H1 (cell line): ENCODE data around the gene ARHGAP6. TPM values are rescaled to one million over a fixed set of nuclear protein-coding genes. Genes with fewer than 3 reads are reported as not detected.

Source experiments
- CTCF ChIA-PET: fragments of 300-600 bp; sonication (Branson Sonifier 250); formaldehyde crosslinking; loops from one replicate; lab custom pipeline; 2021; ENCODE audit not compliant: partially characterized antibody; lab: Charles Lee
- POLR2A ChIA-PET: fragments of 300-600 bp; sonication (Branson Sonifier 250); formaldehyde crosslinking; loops from one replicate; lab custom pipeline; 2021; ENCODE audit warnings: inconsistent platforms; ENCODE audit not compliant: partially characterized antibody; lab: Charles Lee
- DNase-seq, 2 experiments: peaks; one replicate each; pipeline versions ENCODE4 v3.0.0 to v3.0.0-alpha.2; 2010 to 2022; ENCODE audit warnings: low spot score in 2 of 2, low read depth in 1 of 2, mixed read lengths in 1 of 2
- FAIRE-seq: peaks from 2 replicates; lab custom pipeline; 2011; peaks lifted over from hg19 to GRCh38; lab: Jason Lieb, UNC
- H2AFZ ChIP-seq: 2 replicates; pipeline ENCODE4 v1.8.1; 2012; ENCODE audit warnings: low read length, inconsistent platforms
- H2AK5ac ChIP-seq: 2 replicates; pipeline ENCODE4 v1.6.1; 2013; ENCODE audit warnings: low read depth, low read length
- H2BK120ac ChIP-seq: replicated peaks from 2 replicates; pipeline ENCODE3; 2013; ENCODE audit warnings: low read depth, low read length, inconsistent platforms
- H2BK12ac ChIP-seq: 2 replicates; pipeline ENCODE4 v1.6.1; 2013; ENCODE audit warnings: low read depth, low read length
- H2BK15ac ChIP-seq: 2 replicates; pipeline ENCODE4 v1.6.1; 2013; ENCODE audit warnings: low read length
- H2BK20ac ChIP-seq: 2 replicates; pipeline ENCODE4 v1.6.1; 2013; ENCODE audit warnings: low read length
- H2BK5ac ChIP-seq: 2 replicates; pipeline ENCODE4 v1.6.1; 2013; ENCODE audit warnings: low read depth, low read length
- H3K14ac ChIP-seq: 2 replicates; pipeline ENCODE4 v1.6.1; 2013; ENCODE audit warnings: inconsistent platforms; ENCODE audit not compliant: insufficient read length
- H3K18ac ChIP-seq: 2 replicates; pipeline ENCODE4 v1.6.1; 2013; ENCODE audit warnings: low read length; ENCODE audit errors: extremely low read depth
- H3K23ac ChIP-seq: 2 replicates; pipeline ENCODE4 v1.6.1; 2013; ENCODE audit warnings: inconsistent platforms; ENCODE audit not compliant: insufficient read length
- H3K23me2 ChIP-seq: 2 replicates; pipeline ENCODE4 v1.6.1; 2013; ENCODE audit warnings: low read depth, low read length
- H3K27ac ChIP-seq: 2 replicates; pipeline ENCODE4 v1.6.1; 2011; ENCODE audit warnings: low read depth, low read length, inconsistent platforms
- H3K27me3 ChIP-seq, 4 experiments: replicated peaks in 1 of 4; 1 replicate in 1 of 4; 2 replicates in 3 of 4; pipeline versions ENCODE4 v1.6.1 to v1.8.1; 2011 to 2013; ENCODE audit warnings: low read length in 3 of 4, mild to moderate bottlenecking in 3 of 4, inconsistent platforms in 2 of 4, mixed read lengths in 2 of 4, moderate library complexity in 1 of 4; ENCODE audit not compliant: control insufficient read depth in 3 of 4, insufficient read depth in 3 of 4; ENCODE audit errors: extremely low read depth in 1 of 4
- H3K36me3 ChIP-seq, 4 experiments: 2 replicates each; pipeline versions ENCODE4 v1.6.1 to v1.8.1; 2011 to 2013; ENCODE audit warnings: mild to moderate bottlenecking in 4 of 4, low read length in 3 of 4, moderate library complexity in 2 of 4, control low read depth in 1 of 4, inconsistent platforms in 1 of 4; ENCODE audit not compliant: insufficient read depth in 4 of 4, control insufficient read depth in 2 of 4
- H3K4ac ChIP-seq: replicated peaks from 2 replicates; pipeline ENCODE3; 2013; ENCODE audit warnings: low read length, low read depth, mixed read lengths, inconsistent platforms; ENCODE audit not compliant: insufficient read length
- H3K4me1 ChIP-seq, 4 experiments: replicated peaks in 1 of 4; 1 replicate in 1 of 4; 2 replicates in 3 of 4; pipeline versions ENCODE4 v1.6.1 to v1.8.1; 2011 to 2013; ENCODE audit warnings: low read length in 3 of 4, inconsistent platforms in 2 of 4, mixed read lengths in 1 of 4; ENCODE audit not compliant: insufficient read depth in 4 of 4, control insufficient read depth in 3 of 4
- H3K4me2 ChIP-seq, 2 experiments: 2 replicates each; pipeline versions ENCODE4 v1.6.1 to v1.8.1; 2011 to 2013; ENCODE audit warnings: low read depth in 2 of 2, low read length in 2 of 2, control low read depth in 1 of 2, inconsistent platforms in 1 of 2, mild to moderate bottlenecking in 1 of 2; ENCODE audit not compliant: insufficient read depth in 1 of 2
- H3K4me3 ChIP-seq, 4 experiments: fragments of 200-600, 300-600 bp in 1 of 4; sonication (generic), shearing (Covaris generic), sonication (Bioruptor Twin) in 1 of 4; 2 replicates each; pipeline versions ENCODE4 v1.5.1 to v1.8.1; 2011 to 2016; ENCODE audit warnings: low read length in 4 of 4, low read depth in 3 of 4, control low read depth in 2 of 4, inconsistent platforms in 2 of 4, mild to moderate bottlenecking in 2 of 4, mixed read lengths in 1 of 4, moderate library complexity in 1 of 4; ENCODE audit not compliant: insufficient read depth in 2 of 4; ENCODE audit errors: extremely low read depth in 1 of 4
- H3K56ac ChIP-seq: replicated peaks from 2 replicates; pipeline ENCODE3; 2013; ENCODE audit warnings: low read depth, mild to moderate bottlenecking, mixed read lengths, low read length, inconsistent platforms; ENCODE audit not compliant: insufficient read length
- H3K79me1 ChIP-seq: 2 replicates; pipeline ENCODE4 v1.6.1; 2013; ENCODE audit warnings: low read depth, low read length, control low read depth
- H3K79me2 ChIP-seq, 2 experiments: 2 replicates each; pipeline versions ENCODE4 v1.6.1 to v1.8.1; 2012 to 2013; ENCODE audit warnings: low read length in 2 of 2, mild to moderate bottlenecking in 2 of 2, inconsistent platforms in 1 of 2; ENCODE audit not compliant: insufficient read depth in 2 of 2, control insufficient read depth in 1 of 2
- H3K9ac ChIP-seq, 4 experiments: replicated peaks in 1 of 4; 1 replicate in 1 of 4; 2 replicates in 3 of 4; pipeline versions ENCODE4 v1.6.1 to v1.8.1; 2011 to 2013; ENCODE audit warnings: low read depth in 3 of 4, low read length in 3 of 4, control low read depth in 2 of 4, mild to moderate bottlenecking in 2 of 4, moderate library complexity in 2 of 4, inconsistent platforms in 1 of 4; ENCODE audit errors: extremely low read depth in 1 of 4
- H3K9me3 ChIP-seq, 2 experiments: 2 replicates each; pipeline versions ENCODE4 v1.6.1 to v1.8.1; 2012 to 2013; ENCODE audit warnings: mild to moderate bottlenecking in 2 of 2, moderate library complexity in 2 of 2, control low read depth in 1 of 2, inconsistent platforms in 1 of 2, low read depth in 1 of 2, low read length in 1 of 2, mixed read lengths in 1 of 2; ENCODE audit not compliant: insufficient read depth in 2 of 2
- H4K20me1 ChIP-seq, 2 experiments: replicated peaks in 1 of 2; 2 replicates each; pipeline versions ENCODE3 to v1.8.1; 2011 to 2013; ENCODE audit warnings: inconsistent platforms in 2 of 2, low read length in 2 of 2, mild to moderate bottlenecking in 1 of 2; ENCODE audit not compliant: insufficient read depth in 2 of 2, control insufficient read depth in 1 of 2
- H4K5ac ChIP-seq: 2 replicates; pipeline ENCODE4 v1.6.1; 2013; ENCODE audit warnings: low read length, low read depth, mixed read lengths, inconsistent platforms; ENCODE audit not compliant: insufficient read length
- H4K8ac ChIP-seq: 2 replicates; pipeline ENCODE4 v1.8.0; 2013; ENCODE audit warnings: mild to moderate bottlenecking, moderate library complexity, low read length, inconsistent platforms; ENCODE audit not compliant: insufficient read depth; ENCODE audit errors: extremely low read depth
- H4K91ac ChIP-seq: replicated peaks from 2 replicates; pipeline ENCODE3; 2013; ENCODE audit warnings: low read length, mixed read lengths, inconsistent platforms; ENCODE audit not compliant: insufficient read length
- KDM5A ChIP-seq: fragments of 200-600 bp; IDR thresholded peaks from 2 replicates; pipeline ENCODE4 v1.7.1; 2012; ENCODE audit warnings: mild to moderate bottlenecking, low read length, inconsistent platforms, mixed read lengths
- NRF1 ChIP-seq: IDR thresholded peaks from 2 replicates; pipeline ENCODE4 v1.6.1; 2011; ENCODE audit warnings: mild to moderate bottlenecking, low read depth, low read length, improper control_type of control experiment
- POLR2A ChIP-seq, 2 experiments: IDR thresholded peaks; 1 replicate in 1 of 2; 2 replicates in 1 of 2; pipeline ENCODE4 v1.6.1; 2011; ENCODE audit warnings: low read depth in 2 of 2, low read length in 2 of 2, mild to moderate bottlenecking in 2 of 2; ENCODE audit errors: control extremely low read depth in 1 of 2
- SRF ChIP-seq: IDR thresholded peaks from 2 replicates; pipeline ENCODE4 v1.6.1; 2011; ENCODE audit warnings: mild to moderate bottlenecking, low read depth, low read length, moderate library complexity
- TBP ChIP-seq: IDR thresholded peaks from 2 replicates; pipeline ENCODE4 v1.6.1; 2011; ENCODE audit warnings: low read depth, low read length, improper control_type of control experiment
- WGBS, 2 experiments: shearing (Covaris generic) in 1 of 2; methylation state at CpG; one replicate each; pipeline versions ENCODE4 v1.1.6 to v1.1.7; 2013 to 2015; ENCODE audit warnings: low lambda C conversion rate in 2 of 2, mixed read lengths in 2 of 2, inconsistent platforms in 1 of 2, low coverage in 1 of 2, missing lambda C conversion rate in 1 of 2; ENCODE audit not compliant: insufficient replicate concordance in 2 of 2, insufficient coverage in 1 of 2, insufficient read length in 1 of 2; ENCODE audit errors: extremely low coverage in 1 of 2, missing lambda C conversion rate in 1 of 2; 5-methylcytosine and 5-hydroxymethylcytosine counted together
- polyA plus RNA-seq, 7 experiments: library from polyadenylated mRNA; depleted of rRNA in 3 of 7; stranded (reverse) in 5 of 7; unstranded in 2 of 7; fragments of >200 nt in 5 of 7; fragments of 200-250 nt in 2 of 7; gene quantifications; 1 replicate in 5 of 7; 2 replicates in 1 of 7; 4 replicates in 1 of 7; pipeline versions ENCODE4 v1.2.1 to v1.2.3, GENCODE V29; 2011 to 2013; ENCODE audit warnings: missing spikeins in 2 of 7, mixed read lengths in 2 of 7
- total RNA-seq: library from RNA; stranded (reverse); fragmentation: NEBNext Ultra II Directional; extraction: Animal tissue kit (Norgen Biotek cat#: 25700); gene quantifications from 2 replicates; pipeline ENCODE4 v1.2.1, GENCODE V29; 2021

The ARHGAP6 gene
- total and polyA plus RNA-seq, 2 of the 8 experiments (the other 6 are each of a cell fraction or from before 2014, with no cell fraction given): 0.35 to 0.82 TPM

- Histone ChIP-seq H3K23ac (no peak overlapping the region), H3K79me2 (no peaks in the 10 kb centered on the region), H3K27me3 (no peaks in the 10 kb centered on the region), H4K20me1 (no peaks in the 10 kb centered on the region), H3K9me3 (no peaks in the 10 kb centered on the region), H3K14ac (no peak overlapping the region), H2BK5ac (no peak overlapping the region), H3K4ac (no peak overlapping the region), H3K36me3 (no peaks in the 10 kb centered on the region), H3K79me1 (no peaks in the 10 kb centered on the region), H3K23me2 (no peaks in the 10 kb centered on the region), H4K5ac (no peak overlapping the region), H3K18ac (no peak overlapping the region), H4K8ac (no peak overlapping the region), H2BK15ac (no peak overlapping the region), H2BK20ac (no peak overlapping the region), H3K9ac (no peak overlapping the region), H3K4me3 (no peak overlapping the region)
- CTCF ChIA-PET: no interaction called here
- no peak for DNase-seq
- 89% methylated on average over 2 of the region's 2 CpGs; no CpG with 5 or more reads in 1 of the 2 experiments for WGBS, 2 experiments
- TF ChIP-seq NRF1 (no peak), SRF (no peak), KDM5A (no peak), TBP (no peak), POLR2A (IDR thresholded peaks at IDR 0.05; ENCODE audit: control extremely low read depth in 1 of 2, low read depth in 2 of 2, low read length in 2 of 2) (no peak)
- TF ChIP-seq, all 59 proteins: peak for 0
- Histone ChIP-seq H4K91ac (no peak overlapping the region), H2BK12ac (no peak overlapping the region), H2AK5ac (no peak overlapping the region), H3K27ac (no peak overlapping the region), H2BK120ac (no peak overlapping the region), H2AFZ (no peak overlapping the region), H3K56ac (no peak overlapping the region), H3K4me1 (no peaks in the 10 kb centered on the region), H3K4me2 (no peak overlapping the region)
- no peak for FAIRE-seq
- POLR2A ChIA-PET: no interaction called here
Observed at GRCh38 chrX:11393949-11394654, 271.6 kb downstream of the ARHGAP6 start.
